NCI-H2196 treated with DMSO at 0.1 percent for 48 hours (cell line): ENCODE data around the gene RIN1.
"Not testable (repeated sequence)": the region's sequence is repeated elsewhere in the genome, so short reads cannot be mapped to it uniquely, and the experiment has no call there.

Source experiments
- DNase-seq: peaks from one replicate; lab custom pipeline; 2025; ENCODE audit not compliant: unreplicated experiment; lab: John Stamatoyannopoulos, UW

The RIN1 gene

GRCh38 chr11:66360406-66361073 is 24.3 kb upstream of the RIN1 start:
- DNase-seq: no peak

- no peak for DNase-seq
These were observed 23.4 kb upstream of the RIN1 start for GRCh38 chr11:66359662-66360087.

GRCh38 chr11:66350560-66351235 is 14.5 kb upstream of the RIN1 start:
- DNase-seq: not testable (repeated sequence)

GRCh38 chr11:66349084-66349386 is 12.8 kb upstream of the RIN1 start:
- DNase-seq: no peak

- peak; percentile 57 for DNase-seq
These were observed 11.4 kb upstream of the RIN1 start, which contains the start of gene B4GAT1 for GRCh38 chr11:66347425-66348276. TSS of gene B4GAT1 (minus strand) at chr11:66347629. CDS start at chr11:66347545, 84 bp downstream.

GRCh38 chr11:66346476-66347424 is 10.5 kb upstream of the RIN1 start:
- DNase-seq: no peak

GRCh38 chr11:66345316-66345649 is 9.0 kb upstream of the RIN1 start:
- DNase-seq: no peak

- DNase-seq: peak; percentile 93
These were observed 8.5 kb upstream of the RIN1 start, which contains the start of gene BRMS1 for GRCh38 chr11:66344550-66345315. TSS of gene BRMS1 (minus strand) at chr11:66345104. CDS start at chr11:66342234, 2,870 bp downstream.

- DNase-seq: no peak
These were observed 6.9 kb upstream of the RIN1 start for GRCh38 chr11:66343176-66343575.

GRCh38 chr11:66341502-66342126 is 5.4 kb upstream of the RIN1 start:
- no peak for DNase-seq

- no peak for DNase-seq
These were observed 4.6 kb upstream of the RIN1 start for GRCh38 chr11:66340596-66341501.

- DNase-seq: no peak
These were observed 3.7 kb upstream of the RIN1 start for GRCh38 chr11:66339686-66340483.

- DNase-seq: no peak
These were observed 3.0 kb upstream of the RIN1 start for GRCh38 chr11:66339162-66339675.

- no peak for DNase-seq
These were observed 2.3 kb upstream of the RIN1 start for GRCh38 chr11:66338276-66339161.

GRCh38 chr11:66337103-66337899 is 1.1 kb upstream of the RIN1 start:
- DNase-seq: no peak
